ENCODE results near the gene SLC7A8. TPM values are rescaled to one million over a fixed set of nuclear protein-coding genes. Genes with fewer than 3 reads are reported as not detected.

SLC7A8 gene
- total and polyA plus RNA-seq, 7 experiments from 2014 or later, result 0.36 to 7.7 (median 2.5) TPM

DNA sequence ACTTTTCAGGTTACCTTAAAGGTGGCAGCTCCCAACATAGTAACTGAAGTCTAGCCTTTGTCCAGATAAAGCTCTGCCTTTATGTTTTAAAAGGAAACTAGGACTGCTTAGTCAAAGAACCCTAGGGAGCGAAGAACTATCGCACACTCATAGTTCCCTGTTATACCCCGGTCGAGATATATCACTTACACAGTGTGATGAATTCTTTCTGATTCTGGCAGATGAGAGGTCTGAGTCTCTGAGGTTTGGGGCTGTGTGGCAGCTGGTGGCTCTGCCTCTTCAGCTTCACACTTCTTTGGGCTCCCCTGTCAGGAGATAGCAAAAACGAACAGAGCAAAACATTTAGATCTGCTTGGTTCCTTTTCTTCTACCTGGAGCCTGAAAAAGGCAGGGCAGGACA, 105.5 kb downstream of the SLC7A8 start:
- ChIA-PET POLR2A (interaction anchor here (0.7 to 4.1 kb wide), 5 partner anchors 9 to 115 kb away, joined by 3 to 25 read pairs (median 7); partner anchors contain the start of genes ACIN1 and C14orf119), CTCF (interaction anchor here (0.8 to 3.0 kb wide), 14 partner anchors 9 to 302 kb away, joined by 3 to 32 read pairs (median 4); partner anchors contain the start of genes ACIN1, AJUBA, C14orf119 and CEBPE)
- ATAC-seq (no peak), DNase-seq (no peak)
- Mint-ChIP-seq H3K4me3 (no peak overlapping the region), H3K27me3 (no peaks in the 10 kb centered on the region), H3K9me3 (no peaks in the 10 kb centered on the region), H3K27ac (peak overlapping the region in 3 of 9 donors; percentile 6 to 45 (median 43)), H3K36me3 (peaks cover 13 to 35% (median 21%) of the 10 kb centered on the region in 5 donors), H3K4me1 (peaks cover 3 to 20% (median 7%) of the 10 kb centered on the region in 7 donors)
- no peaks in the 10 kb centered on the region for H3K27me3 ChIP-seq (ENCODE audit: control insufficient read depth in 2 of 2, insufficient read depth in 2 of 2, low read length in 2 of 2)
- H3K9me3 ChIP-seq (ENCODE audit: control insufficient read depth in 2 of 3, low read length in 3 of 3), result no peaks in the 10 kb centered on the region
- H3K4me3 ChIP-seq (ENCODE audit: low read length), result no peak overlapping the region
- H3K27ac ChIP-seq (ENCODE audit: low read depth, low read length), result no peak overlapping the region
- intact Hi-C loops (cut with micrococcal nuclease), result loop anchor here (1.0 kb wide), 3 partner anchors 9 to 109 kb away; no protein-coding TSS in a partner anchor
- H3K4me1 ChIP-seq (ENCODE audit: control insufficient read depth in 2 of 2, insufficient read depth in 2 of 2, low read length in 2 of 2), result no peaks in the 10 kb centered on the region
- H3K36me3 ChIP-seq (ENCODE audit: control insufficient read depth in 2 of 3, insufficient read depth in 3 of 3, low read length in 3 of 3), result peaks cover 47 to 95% (median 55%) of the 10 kb centered on the region in 3 experiments

GRCh38 chr14:23076785-23077408, 106.6 kb downstream of the SLC7A8 start:
- CTCF ChIA-PET, result interaction anchor here (0.7 to 3.0 kb wide), 22 partner anchors 8 to 303 kb away, joined by 3 to 32 read pairs (median 4); partner anchors contain the start of genes ACIN1, AJUBA, C14orf119 and CEBPE
- H3K4me1 Mint-ChIP-seq, result peaks cover 8 to 28% (median 17%) of the 10 kb centered on the region in 7 donors
- H3K4me3 Mint-ChIP-seq, result no peak overlapping the region
- Histone ChIP-seq H3K4me3 (ENCODE audit: low read length) (no peak overlapping the region), H3K36me3 (ENCODE audit: control insufficient read depth in 2 of 3, insufficient read depth in 3 of 3, low read length in 3 of 3) (peaks cover 47 to 90% (median 53%) of the 10 kb centered on the region in 3 experiments), H3K4me1 (ENCODE audit: control insufficient read depth in 2 of 2, insufficient read depth in 2 of 2, low read length in 2 of 2) (peaks cover 1 to 2% of the 10 kb centered on the region in 2 donors), H3K27ac (ENCODE audit: low read depth, low read length) (peak overlapping the region; percentile 3), H3K27me3 (ENCODE audit: control insufficient read depth in 2 of 2, insufficient read depth in 2 of 2, low read length in 2 of 2) (no peaks in the 10 kb centered on the region), H3K9me3 (ENCODE audit: control insufficient read depth in 2 of 3, low read length in 3 of 3) (no peaks in the 10 kb centered on the region)
- POLR2A ChIA-PET, result interaction anchor here (0.7 to 4.1 kb wide), 9 partner anchors 8 to 194 kb away, joined by 4 to 25 read pairs (median 5); partner anchors contain the start of genes ACIN1, AJUBA, C14orf119 and REM2
- DNase-seq, result peak in 5 of 9 donors; percentile 33 to 55 (median 49)
- H3K9me3 Mint-ChIP-seq, result no peaks in the 10 kb centered on the region
- intact Hi-C loops (cut with micrococcal nuclease), result loop anchor here (1.0 kb wide), 3 partner anchors 8 to 110 kb away; no protein-coding TSS in a partner anchor
- H3K27me3 Mint-ChIP-seq, result no peaks in the 10 kb centered on the region
- H3K36me3 Mint-ChIP-seq, result peaks cover 13 to 35% (median 21%) of the 10 kb centered on the region in 5 donors
- H3K27ac Mint-ChIP-seq, result peak overlapping the region in 2 of 9 donors; percentile 47 to 57
- peak; percentile 63 for ATAC-seq

Other genes starting within 250 kb of the SLC7A8 start
- gene HAUS4, start 226.6 kb downstream of the SLC7A8 start, total RNA-seq, result 10 to 100 TPM; 27.1 to 50.7 (median 38.8) TPM
- gene HAUS4, start 226.6 kb downstream of the SLC7A8 start, polyA plus RNA-seq, result 10 to 100 TPM; 41.3 to 45.0 TPM
- 1 to 10 TPM in 3 of 5 experiments, under 1 TPM in 2; 0.49 to 3.2 (median 1.4) TPM for gene AJUBA, start 201.1 kb downstream of the SLC7A8 start, total RNA-seq
- 1 to 10 TPM; 1.6 to 2.3 TPM for gene AJUBA, start 201.1 kb downstream of the SLC7A8 start, polyA plus RNA-seq
- gene C14orf93, start 173.5 kb downstream of the SLC7A8 start, total RNA-seq, result 10 to 100 TPM; 10.9 to 20.5 (median 12.1) TPM
- 1 to 10 TPM; 5.7 to 8.1 TPM for gene C14orf93, start 173.5 kb downstream of the SLC7A8 start, polyA plus RNA-seq
- 10 to 100 TPM; 19.2 to 69.1 (median 32.8) TPM for gene PSMB5, start 148.8 kb downstream of the SLC7A8 start, total RNA-seq
- 10 to 100 TPM; 53.6 to 74.2 TPM for gene PSMB5, start 148.8 kb downstream of the SLC7A8 start, polyA plus RNA-seq
- 1 to 10 TPM in 1 of 5 experiments, under 1 TPM in 3, not detected in 1; 0.32 to 1.1 (median 0.66) TPM for gene PSMB11, start 141.4 kb downstream of the SLC7A8 start, total RNA-seq
- gene PSMB11, start 141.4 kb downstream of the SLC7A8 start, polyA plus RNA-seq, result 1 to 10 TPM in 1 of 2 donors, under 1 TPM in 1; 0.70 to 1.2 TPM
- 1 to 10 TPM; 1.5 to 3.7 (median 2.1) TPM for gene CDH24, start 126.1 kb downstream of the SLC7A8 start, total RNA-seq
- gene CDH24, start 126.1 kb downstream of the SLC7A8 start, polyA plus RNA-seq, result under 1 TPM; 0.30 to 0.52 TPM
- gene ACIN1, start 88.5 kb downstream of the SLC7A8 start, total RNA-seq, result 100 to 1,000 TPM; 222 to 360 (median 301) TPM
- gene ACIN1, start 88.5 kb downstream of the SLC7A8 start, polyA plus RNA-seq, result 10 to 100 TPM in 1 of 2 donors, 1 to 10 TPM in 1; 8.7 to 18.6 TPM
- 10 to 100 TPM in 4 of 5 experiments, 1 to 10 TPM in 1; 6.0 to 49.9 (median 43.4) TPM for gene C14orf119, start 88.2 kb downstream of the SLC7A8 start, total RNA-seq
- 100 to 1,000 TPM in 1 of 2 donors, 10 to 100 TPM in 1; 80.4 to 169 TPM for gene C14orf119, start 88.2 kb downstream of the SLC7A8 start, polyA plus RNA-seq
- gene CIROP, start 78.7 kb downstream of the SLC7A8 start, total RNA-seq, result not detected
- gene CIROP, start 78.7 kb downstream of the SLC7A8 start, polyA plus RNA-seq, result not detected
- 1 to 10 TPM in 3 of 5 experiments, under 1 TPM in 2; 0.19 to 1.7 (median 1.2) TPM for gene CEBPE, start 64.4 kb downstream of the SLC7A8 start, total RNA-seq
- under 1 TPM; 0.60 to 0.65 TPM for gene CEBPE, start 64.4 kb downstream of the SLC7A8 start, polyA plus RNA-seq
- gene RNF212B, start 54.3 kb upstream of the SLC7A8 start, total RNA-seq, result not detected
- gene RNF212B, start 54.3 kb upstream of the SLC7A8 start, polyA plus RNA-seq, result not detected
- gene HOMEZ, start 102.5 kb upstream of the SLC7A8 start, total RNA-seq, result 10 to 100 TPM in 3 of 5 experiments, 1 to 10 TPM in 2; 5.2 to 20.4 (median 15.5) TPM
- gene HOMEZ, start 102.5 kb upstream of the SLC7A8 start, polyA plus RNA-seq, result 1 to 10 TPM; 6.9 to 8.6 TPM
- 100 to 1,000 TPM in 2 of 5 experiments, 10 to 100 TPM in 3; 35.7 to 138 (median 67.0) TPM for gene PPP1R3E, start 119.2 kb upstream of the SLC7A8 start, total RNA-seq
- 1 to 10 TPM; 1.6 to 2.9 TPM for gene PPP1R3E, start 119.2 kb upstream of the SLC7A8 start, polyA plus RNA-seq
- gene BCL2L2, start 123.2 kb upstream of the SLC7A8 start, total RNA-seq, result 1 to 10 TPM; 2.8 to 8.0 (median 5.6) TPM
- not detected for gene BCL2L2, start 123.2 kb upstream of the SLC7A8 start, polyA plus RNA-seq
- gene PABPN1, start 137.8 kb upstream of the SLC7A8 start, total RNA-seq, result 100 to 1,000 TPM; 176 to 213 (median 196) TPM
- gene PABPN1, start 137.8 kb upstream of the SLC7A8 start, polyA plus RNA-seq, result 10 to 100 TPM; 57.5 to 94.5 TPM
- gene SLC22A17, start 169.2 kb upstream of the SLC7A8 start, total RNA-seq, result 10 to 100 TPM in 3 of 5 experiments, 1 to 10 TPM in 2; 1.9 to 30.0 (median 22.6) TPM
- 10 to 100 TPM in 1 of 2 donors, 1 to 10 TPM in 1; 9.7 to 10.8 TPM for gene SLC22A17, start 169.2 kb upstream of the SLC7A8 start, polyA plus RNA-seq
- not detected for gene EFS, start 181.5 kb upstream of the SLC7A8 start, total RNA-seq
- not detected for gene EFS, start 181.5 kb upstream of the SLC7A8 start, polyA plus RNA-seq
- not detected for gene IL25, start 189.1 kb upstream of the SLC7A8 start, total RNA-seq
- gene IL25, start 189.1 kb upstream of the SLC7A8 start, polyA plus RNA-seq, result not detected
- not detected for gene CMTM5, start 193.4 kb upstream of the SLC7A8 start, total RNA-seq
- gene CMTM5, start 193.4 kb upstream of the SLC7A8 start, polyA plus RNA-seq, result not detected
- gene MYH6, start 224.6 kb upstream of the SLC7A8 start, total RNA-seq, result under 1 TPM in 1 of 5 experiments, not detected in 4; 0.27 TPM
- not detected for gene MYH6, start 224.6 kb upstream of the SLC7A8 start, polyA plus RNA-seq